Suprapubic skin (tissue), 4 donors: ENCODE data around the gene SMTNL2. TPM values are rescaled to one million over a fixed set of nuclear protein-coding genes. Genes with fewer than 3 reads are reported as not detected.
"Not testable (repeated sequence)": the region's sequence is repeated elsewhere in the genome, so short reads cannot be mapped to it uniquely, and the experiment has no call there.

ENCODE experiments used
- DNase-seq, 2 donors: peaks; one replicate each; pipeline ENCODE4 v3.0.0-alpha.2; 2019; ENCODE audit warnings: low spot score in 2 of 2
- H3K27ac ChIP-seq: fragments of 200-600 bp; sonication (generic); one replicate; pipeline ENCODE4 v1.5.1; 2019
- H3K27me3 ChIP-seq: fragments of 200-600 bp; sonication (generic); one replicate; pipeline ENCODE4 v1.5.1; 2019
- H3K36me3 ChIP-seq: fragments of 200-600 bp; sonication (generic); one replicate; pipeline ENCODE4 v1.5.1; 2019
- H3K4me1 ChIP-seq: fragments of 200-600 bp; sonication (generic); one replicate; pipeline ENCODE4 v1.5.1; 2019
- H3K4me3 ChIP-seq: fragments of 200-600 bp; sonication (generic); one replicate; pipeline ENCODE4 v1.5.1; 2019; ENCODE audit warnings: mild to moderate bottlenecking
- H3K9me3 ChIP-seq: fragments of 200-600 bp; sonication (generic); one replicate; pipeline ENCODE4 v1.5.1; 2019
- CTCF ChIP-seq, 2 donors: fragments of 200-600 bp in 1 of 2; fragments of 450-650 bp in 1 of 2; sonication (generic) in 1 of 2; IDR thresholded peaks; one replicate each; pipeline ENCODE4 v1.5.1; 2016 to 2019; ENCODE audit warnings: antibody characterized with exemption in 2 of 2, mild to moderate bottlenecking in 1 of 2, moderate library complexity in 1 of 2
- EP300 ChIP-seq: sonication (generic); formaldehyde crosslinking; IDR thresholded peaks from one replicate; pipeline ENCODE4 v1.6.1; 2017; ENCODE audit warnings: antibody characterized with exemption
- POLR2A ChIP-seq, 2 donors: fragments of 450-650 bp; IDR thresholded peaks; one replicate each; pipeline ENCODE4 v1.6.1; 2017; ENCODE audit warnings: antibody characterized with exemption in 2 of 2, mild to moderate bottlenecking in 2 of 2, moderate library complexity in 2 of 2
- POLR2AphosphoS5 ChIP-seq, 3 donors: sonication (generic); formaldehyde crosslinking; IDR thresholded peaks; one replicate each; pipeline ENCODE4 v1.6.1; 2017; ENCODE audit warnings: antibody characterized with exemption in 3 of 3
- WGBS: methylation state at CpG from one replicate; pipeline ENCODE4 v1.1.5; 2018; 5-methylcytosine and 5-hydroxymethylcytosine counted together
- total RNA-seq, 4 donors: library from RNA; depleted of rRNA; stranded (reverse); fragments of >200 nt; gene quantifications; one replicate each; pipeline ENCODE4 v1.1.0, GENCODE V29; 2016

The SMTNL2 gene
- total RNA-seq, 4 donors from 2014 or later: 0.64 to 1.3 (median 0.81) TPM; not detected in 1

- Histone ChIP-seq H3K27me3 (peaks cover 4% of the 10 kb centered on the region), H3K9me3 (no peaks in the 10 kb centered on the region), H3K27ac (no peak overlapping the region), H3K36me3 (no peaks in the 10 kb centered on the region), H3K4me3 (no peak overlapping the region), H3K4me1 (peaks cover 19% of the 10 kb centered on the region)
- TF ChIP-seq EP300 (no peak), POLR2AphosphoS5 (IDR thresholded peaks at IDR 0.05) (no peak), CTCF (IDR thresholded peaks at IDR 0.05) (no peak), POLR2A (IDR thresholded peaks at IDR 0.05) (no peak)
- WGBS: 47% methylated on average over 16 of the region's 18 CpGs
- DNase-seq: peak in 1 of 2 donors; percentile 62
Observed at GRCh38 chr17:4604111-4604644, 19.8 kb downstream of the SMTNL2 start.

- H3K36me3 ChIP-seq, H3K9me3 ChIP-seq, H3K4me3 ChIP-seq, DNase-seq, H3K27me3 ChIP-seq, H3K27ac ChIP-seq: not testable (repeated sequence)
- WGBS: 72% methylated on average over 10 of the region's 11 CpGs
- peaks cover 14% of the 10 kb centered on the region for H3K4me1 ChIP-seq
Observed at GRCh38 chr17:4604736-4605135, 20.4 kb downstream of the SMTNL2 start.

- no peaks in the 10 kb centered on the region for H3K9me3 ChIP-seq
- H3K4me1 ChIP-seq: peaks cover 11% of the 10 kb centered on the region
- H3K27ac ChIP-seq: no peak overlapping the region
- no peaks in the 10 kb centered on the region for H3K27me3 ChIP-seq
- H3K4me3 ChIP-seq: no peak overlapping the region
- TF ChIP-seq POLR2AphosphoS5 (IDR thresholded peaks at IDR 0.05) (no peak), POLR2A (IDR thresholded peaks at IDR 0.05) (no peak), CTCF (IDR thresholded peaks at IDR 0.05) (no peak), EP300 (no peak)
- WGBS: 62% methylated on average over 11 of the region's 12 CpGs
- DNase-seq: no peak
- no peaks in the 10 kb centered on the region for H3K36me3 ChIP-seq
Observed at GRCh38 chr17:4605826-4606225, 21.5 kb downstream of the SMTNL2 start.

- Histone ChIP-seq H3K4me1 (peaks cover 11% of the 10 kb centered on the region), H3K27ac (no peak overlapping the region), H3K9me3 (no peaks in the 10 kb centered on the region), H3K27me3 (no peaks in the 10 kb centered on the region), H3K4me3 (no peak overlapping the region), H3K36me3 (no peaks in the 10 kb centered on the region)
- WGBS: 54% methylated on average over 15 of the region's 25 CpGs
- DNase-seq: no peak
- TF ChIP-seq EP300 (no peak), CTCF (IDR thresholded peaks at IDR 0.05) (no peak)
Observed at GRCh38 chr17:4607261-4607741, 23.0 kb downstream of the SMTNL2 start.

- H3K9me3 ChIP-seq: no peaks in the 10 kb centered on the region
- no peaks in the 10 kb centered on the region for H3K27me3 ChIP-seq
- H3K36me3 ChIP-seq: no peaks in the 10 kb centered on the region
- 35% methylated on average over 9 of the region's 9 CpGs for WGBS
- H3K4me1 ChIP-seq: peaks cover 11% of the 10 kb centered on the region
- no peak overlapping the region for H3K4me3 ChIP-seq
- no peak overlapping the region for H3K27ac ChIP-seq
- TF ChIP-seq EP300: no peak
- no peak for TF ChIP-seq POLR2A (IDR thresholded peaks at IDR 0.05)
- no peak for TF ChIP-seq CTCF (IDR thresholded peaks at IDR 0.05)
- no peak for TF ChIP-seq POLR2AphosphoS5 (IDR thresholded peaks at IDR 0.05)
- peak in 1 of 2 donors; percentile 83 for DNase-seq
Observed at GRCh38 chr17:4607773-4608187, 23.5 kb downstream of the SMTNL2 start.

- no peak for DNase-seq
- Histone ChIP-seq H3K4me1 (peaks cover 3% of the 10 kb centered on the region), H3K27ac (no peak overlapping the region), H3K36me3 (no peaks in the 10 kb centered on the region), H3K4me3 (no peak overlapping the region), H3K27me3 (no peaks in the 10 kb centered on the region), H3K9me3 (no peaks in the 10 kb centered on the region)
- TF ChIP-seq EP300: no peak
- no peak for TF ChIP-seq CTCF (IDR thresholded peaks at IDR 0.05)
- no peak for TF ChIP-seq POLR2A (IDR thresholded peaks at IDR 0.05)
- TF ChIP-seq POLR2AphosphoS5 (IDR thresholded peaks at IDR 0.05): no peak
- 95% methylated on average over 7 of the region's 7 CpGs for WGBS
Observed at GRCh38 chr17:4609761-4610160, 25.4 kb downstream of the SMTNL2 start.
